ENCODE data around the gene PHACTR3.

The PHACTR3 gene

DNA sequence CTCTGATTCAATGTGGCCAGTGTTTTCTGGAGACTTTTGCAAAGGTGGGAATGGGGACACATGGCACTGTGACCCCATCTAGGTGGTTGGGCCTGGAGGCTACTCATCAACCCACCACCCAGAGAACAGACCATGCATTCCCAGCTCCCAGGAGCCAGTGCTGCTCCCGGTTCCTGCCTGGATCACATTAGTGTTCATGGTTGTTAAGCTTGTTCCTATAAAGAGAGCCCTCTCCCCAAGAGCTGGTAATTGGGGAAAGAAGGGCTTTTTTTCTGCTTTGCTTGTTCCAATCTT lies 102.0 kb downstream of the PHACTR3 start:
- TF ChIP-seq, protein P1, sequence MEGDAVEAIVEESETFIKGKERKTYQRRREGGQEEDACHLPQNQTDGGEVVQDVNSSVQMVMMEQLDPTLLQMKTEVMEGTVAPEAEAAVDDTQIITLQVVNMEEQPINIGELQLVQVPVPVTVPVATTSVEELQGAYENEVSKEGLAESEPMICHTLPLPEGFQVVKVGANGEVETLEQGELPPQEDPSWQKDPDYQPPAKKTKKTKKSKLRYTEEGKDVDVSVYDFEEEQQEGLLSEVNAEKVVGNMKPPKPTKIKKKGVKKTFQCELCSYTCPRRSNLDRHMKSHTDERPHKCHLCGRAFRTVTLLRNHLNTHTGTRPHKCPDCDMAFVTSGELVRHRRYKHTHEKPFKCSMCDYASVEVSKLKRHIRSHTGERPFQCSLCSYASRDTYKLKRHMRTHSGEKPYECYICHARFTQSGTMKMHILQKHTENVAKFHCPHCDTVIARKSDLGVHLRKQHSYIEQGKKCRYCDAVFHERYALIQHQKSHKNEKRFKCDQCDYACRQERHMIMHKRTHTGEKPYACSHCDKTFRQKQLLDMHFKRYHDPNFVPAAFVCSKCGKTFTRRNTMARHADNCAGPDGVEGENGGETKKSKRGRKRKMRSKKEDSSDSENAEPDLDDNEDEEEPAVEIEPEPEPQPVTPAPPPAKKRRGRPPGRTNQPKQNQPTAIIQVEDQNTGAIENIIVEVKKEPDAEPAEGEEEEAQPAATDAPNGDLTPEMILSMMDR (conservative IDR thresholded peaks at IDR 0.05; ENCODE audit: low read length) = no peak
- no peak for DNase-seq (ENCODE audit: low read depth)
- H3K4me3 ChIP-seq (ENCODE audit: low read length) = no peak overlapping the region

DNA sequence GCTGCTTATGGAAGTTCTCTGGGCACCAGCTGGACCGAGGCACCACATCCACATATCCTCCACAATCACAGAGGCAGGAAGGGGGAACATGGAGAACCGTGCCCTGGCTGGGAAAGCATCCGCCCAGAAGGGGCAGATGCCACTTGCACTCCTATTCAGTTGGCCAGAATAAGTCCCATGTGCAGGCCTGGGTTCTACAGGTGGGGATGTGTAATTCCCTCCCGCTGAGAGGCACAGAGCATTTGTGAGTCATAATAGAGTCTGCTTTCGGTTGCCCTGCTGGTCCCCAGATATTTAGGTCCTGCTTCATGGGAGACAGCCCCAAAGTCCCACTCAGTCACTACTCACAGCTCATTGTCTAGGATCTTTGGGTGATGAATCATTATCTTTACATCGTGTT lies 104.0 kb downstream of the PHACTR3 start:
- DNase-seq (ENCODE audit: low read depth) = no peak
- TF ChIP-seq, protein P1 (conservative IDR thresholded peaks at IDR 0.05; ENCODE audit: low read length) = no peak
- H3K4me3 ChIP-seq (ENCODE audit: low read length) = no peak overlapping the region

DNA sequence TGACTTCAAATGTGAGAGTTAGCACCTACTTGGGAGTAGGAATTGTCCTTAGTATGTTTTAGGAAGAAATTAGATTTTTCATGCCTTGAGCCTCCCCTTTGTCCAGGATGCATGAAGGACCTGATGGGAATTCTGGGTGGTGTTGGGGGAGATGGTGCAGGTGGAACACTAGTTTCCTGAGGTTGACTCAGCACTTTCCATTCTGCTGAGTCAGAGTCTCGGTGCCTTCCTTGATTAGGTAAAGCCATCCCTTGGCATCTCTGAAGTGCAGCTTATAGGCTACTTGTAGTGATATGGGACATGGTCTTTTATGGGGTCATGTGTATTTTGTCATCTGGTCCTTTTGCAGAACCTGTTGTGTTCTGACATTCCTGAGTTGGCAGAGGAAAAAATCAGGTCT lies 105.3 kb downstream of the PHACTR3 start:
- TF ChIP-seq, protein P1 (conservative IDR thresholded peaks at IDR 0.05; ENCODE audit: low read length) = no peak
- no peak for DNase-seq (ENCODE audit: low read depth)
- no peak overlapping the region for H3K4me3 ChIP-seq (ENCODE audit: low read length)

DNA sequence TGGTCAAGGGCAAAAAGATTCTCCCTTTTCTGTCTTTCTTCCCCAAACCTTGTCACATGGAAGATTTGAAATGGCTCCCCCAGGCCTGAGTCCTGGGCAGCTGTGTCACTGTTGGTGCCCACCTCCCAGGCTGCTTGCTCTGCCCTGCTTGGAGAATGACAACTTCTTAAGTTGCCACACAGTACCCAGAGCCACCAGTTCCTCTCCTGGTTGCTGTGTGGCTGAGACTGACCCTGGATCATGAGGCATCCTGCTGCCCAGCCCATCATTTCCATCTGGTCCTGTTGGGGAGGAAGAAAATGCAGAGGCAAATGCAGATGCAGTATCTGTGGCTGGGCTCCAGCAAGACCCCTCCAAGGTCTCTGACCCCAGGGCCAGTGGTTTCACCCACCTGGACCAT lies 113.7 kb downstream of the PHACTR3 start:
- H3K4me3 ChIP-seq (ENCODE audit: low read length) = no peak overlapping the region
- DNase-seq (ENCODE audit: low read depth) = no peak
- TF ChIP-seq, protein P1 (conservative IDR thresholded peaks at IDR 0.05; ENCODE audit: low read length) = no peak

DNA sequence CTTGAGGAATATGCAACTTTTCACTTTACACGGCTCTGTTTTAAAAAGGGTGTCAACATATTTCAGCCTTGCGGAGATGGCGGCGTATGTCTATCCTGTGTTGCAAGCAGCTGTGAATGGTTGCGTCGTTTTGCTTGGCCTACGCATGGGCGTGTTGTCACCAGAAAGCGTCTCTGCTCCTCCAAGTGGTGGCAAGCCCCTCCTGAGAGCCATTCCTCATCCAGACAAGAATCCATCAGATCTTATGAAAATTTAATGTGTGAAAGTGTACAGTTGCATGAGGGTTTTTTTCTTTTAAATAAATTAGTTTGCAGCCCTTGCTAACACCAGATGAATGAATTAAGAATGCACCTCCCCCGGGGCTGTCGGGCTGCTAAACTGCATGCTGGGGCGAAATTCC lies 114.4 kb downstream of the PHACTR3 start:
- H3K4me3 ChIP-seq (ENCODE audit: low read length) = no peak overlapping the region
- no peak for DNase-seq (ENCODE audit: low read depth)
- TF ChIP-seq, protein P1 (conservative IDR thresholded peaks at IDR 0.05; ENCODE audit: low read length) = no peak

DNA sequence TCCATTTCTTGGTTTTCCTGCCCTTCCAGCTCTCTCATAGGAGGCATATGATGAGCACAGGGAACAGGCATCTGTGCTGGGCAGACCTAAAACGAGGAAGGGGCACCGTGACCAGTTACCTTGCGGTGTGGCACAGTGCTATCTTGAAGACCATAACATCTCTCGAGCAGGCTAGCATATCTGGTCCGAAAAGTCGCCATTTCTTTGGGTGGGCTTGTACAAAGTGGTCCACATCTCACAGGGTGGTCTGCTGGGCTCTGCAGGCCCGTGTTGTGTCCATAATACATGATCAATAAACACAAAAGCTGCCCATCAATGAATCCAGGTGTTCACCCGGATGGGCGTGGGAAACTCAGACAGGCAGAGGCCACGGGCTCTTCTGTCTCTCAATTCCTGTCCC lies 115.7 kb downstream of the PHACTR3 start:
- no peak for DNase-seq (ENCODE audit: low read depth)
- TF ChIP-seq, protein P1 (conservative IDR thresholded peaks at IDR 0.05; ENCODE audit: low read length) = no peak
- H3K4me3 ChIP-seq (ENCODE audit: low read length) = no peak overlapping the region

DNA sequence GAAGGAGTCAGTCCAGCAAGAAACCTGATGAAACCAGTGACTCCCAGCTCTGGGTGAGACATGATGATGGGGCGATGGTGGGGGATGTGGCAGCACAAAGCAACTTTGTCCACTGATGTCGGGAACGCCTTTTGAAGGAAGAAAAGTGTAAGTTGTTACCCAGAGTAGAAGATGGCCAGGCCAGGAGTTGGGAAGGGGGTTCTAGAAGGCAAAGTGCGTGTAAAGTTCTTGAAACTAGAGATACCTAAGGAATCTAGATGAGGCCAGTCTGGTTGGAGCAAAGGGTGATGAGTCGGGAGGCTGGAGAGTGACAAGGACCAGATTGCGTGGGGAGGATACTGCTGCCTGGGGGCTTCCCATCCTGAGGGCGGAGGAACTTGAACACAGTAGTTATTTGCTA lies 117.0 kb downstream of the PHACTR3 start:
- DNase-seq (ENCODE audit: low read depth) = no peak
- TF ChIP-seq, protein P1 (conservative IDR thresholded peaks at IDR 0.05; ENCODE audit: low read length) = no peak
- no peak overlapping the region for H3K4me3 ChIP-seq (ENCODE audit: low read length)
